ENCODE measurements around the gene GADD45A. TPM values are rescaled to one million over a fixed set of nuclear protein-coding genes. Genes with fewer than 3 reads are reported as not detected.

The GADD45A gene
- polyA plus RNA-seq, 1 of the 3 experiments (the other 2 are of a cell fraction): 164 TPM

DNA sequence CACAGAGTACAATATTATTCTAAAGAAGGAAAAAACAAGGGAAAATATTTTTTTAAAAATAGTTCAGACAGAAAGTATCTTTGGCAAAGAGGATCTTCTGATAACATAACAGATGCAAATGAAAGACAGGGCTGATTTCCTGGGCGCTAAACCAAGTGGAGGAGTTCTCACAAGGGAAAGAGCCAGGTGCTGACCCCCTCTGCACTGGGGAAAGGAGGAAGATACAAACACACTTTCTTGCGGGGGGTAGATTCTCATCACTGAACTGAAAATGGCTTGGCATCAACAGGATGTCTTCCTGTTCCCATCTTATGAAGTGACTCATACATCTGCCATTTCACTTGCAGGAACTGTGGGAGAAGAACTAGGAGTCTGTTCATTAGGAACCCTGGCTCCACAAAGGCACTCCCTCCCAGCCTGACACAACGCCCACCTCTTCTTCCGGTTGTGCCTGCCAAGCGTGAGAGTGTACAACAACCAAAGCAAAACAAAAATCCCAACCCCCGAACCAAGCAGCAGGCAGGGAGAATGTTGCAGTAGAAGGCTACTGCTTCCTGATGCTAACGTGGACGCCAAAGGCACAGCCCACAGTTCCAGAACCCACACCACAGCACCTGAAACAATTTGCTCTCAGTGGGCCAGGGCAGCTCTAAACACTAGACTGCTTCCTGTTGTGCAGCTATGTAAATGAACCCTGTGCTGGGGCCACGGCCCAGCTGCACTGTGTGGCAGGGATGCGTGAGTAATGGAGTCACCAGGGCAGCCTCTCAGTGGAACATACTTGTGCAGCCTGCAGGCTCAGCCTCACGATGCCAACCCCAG is 51.0 kb downstream of the GADD45A start:
- Histone ChIP-seq H3K27ac (ENCODE audit: low read depth in 2 of 2, low read length in 1 of 2) (peak overlapping the region; percentile 82 to 99), H3K9me3 (no peaks in the 10 kb centered on the region), H3K4me3 (ENCODE audit: low read depth in 2 of 2, low read length in 1 of 2) (peak overlapping the region; percentile 17 to 49; a peak in 3 of 4 replicates), H3K36me3 (replicated peaks in 1 of 2; ENCODE audit: control insufficient read depth in 1 of 2, insufficient read depth in 2 of 2, low read length in 1 of 2) (no peaks in the 10 kb centered on the region), H3F3A (replicated peaks; ENCODE audit: insufficient read depth) (peaks cover 25% of the 10 kb centered on the region), H3K27me3 (ENCODE audit: insufficient read depth) (no peaks in the 10 kb centered on the region), H3K79me2 (ENCODE audit: insufficient read depth) (peaks cover 82% of the 10 kb centered on the region), H4K20me1 (ENCODE audit: insufficient read depth) (no peaks in the 10 kb centered on the region), H3K4me1 (ENCODE audit: control insufficient read depth in 1 of 2, insufficient read depth in 2 of 2, low read depth in 1 of 2, low read length in 1 of 2) (peaks cover 15 to 43% of the 10 kb centered on the region in 2 experiments; a peak in 3 of 4 replicates), H3K9ac (peak overlapping the region; percentile 56; the same call in 1 of the 2 replicates), H3K4me2 (peak overlapping the region; percentile 80), H2AFZ (ENCODE audit: low read depth) (peak overlapping the region; percentile 16; the same call in 1 of the 2 replicates), H3K9me2 (no peaks in the 10 kb centered on the region)
- WGBS (ENCODE audit: low lambda C conversion rate): 6% methylated on average over 10 of the region's 11 CpGs
- POLR2A ChIA-PET: no interaction called here
- CTCF ChIA-PET: interaction anchor here (0.9 to 1.0 kb wide), 2 partner anchors 175 to 192 kb away, joined by 3 read pairs; no protein-coding TSS in a partner anchor
- peak; percentile 20 for DNase-seq
- TF ChIP-seq, protein P1, sequence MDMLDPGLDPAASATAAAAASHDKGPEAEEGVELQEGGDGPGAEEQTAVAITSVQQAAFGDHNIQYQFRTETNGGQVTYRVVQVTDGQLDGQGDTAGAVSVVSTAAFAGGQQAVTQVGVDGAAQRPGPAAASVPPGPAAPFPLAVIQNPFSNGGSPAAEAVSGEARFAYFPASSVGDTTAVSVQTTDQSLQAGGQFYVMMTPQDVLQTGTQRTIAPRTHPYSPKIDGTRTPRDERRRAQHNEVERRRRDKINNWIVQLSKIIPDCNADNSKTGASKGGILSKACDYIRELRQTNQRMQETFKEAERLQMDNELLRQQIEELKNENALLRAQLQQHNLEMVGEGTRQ (IDR thresholded peaks at IDR 0.05; ENCODE audit: borderline replicate concordance, low read depth, low read length): no peak
- TF ChIP-seq RAD21 (IDR thresholded peaks at IDR 0.05; ENCODE audit: low read length) (no peak), FOXM1 (IDR thresholded peaks at IDR 0.05; ENCODE audit: low read depth) (no peak), TAF1 (IDR thresholded peaks at IDR 0.05; ENCODE audit: borderline replicate concordance, low read depth, low read length) (peak; percentile 56; the same call in 1 of the 2 replicates), SMC3 (IDR thresholded peaks at IDR 0.05; ENCODE audit: low read depth, low read length) (no peak), FOXJ3 (CRISPR knock-in tag; IDR thresholded peaks at IDR 0.05) (no peak), RCOR1 (IDR thresholded peaks at IDR 0.05; ENCODE audit: low read length) (no peak), RXRA (IDR thresholded peaks at IDR 0.05; ENCODE audit: borderline replicate concordance, low read depth) (no peak), RFX5 (IDR thresholded peaks at IDR 0.05; ENCODE audit: low read length) (no peak), TCF12 (IDR thresholded peaks at IDR 0.05) (peak; percentile 73), FOSL2 (IDR thresholded peaks at IDR 0.05; ENCODE audit: borderline replicate concordance, low read depth) (peak; percentile 88), YY1 (IDR thresholded peaks at IDR 0.05; ENCODE audit: low read depth) (peak; percentile 59; the same call in 1 of the 2 replicates), ELF1 (IDR thresholded peaks at IDR 0.05) (peak; percentile 70), TEAD4 (IDR thresholded peaks at IDR 0.05; ENCODE audit: borderline replicate concordance, insufficient read depth) (peak; percentile 63; the same call in 1 of the 2 replicates), GABPA (IDR thresholded peaks at IDR 0.05; ENCODE audit: low read depth) (no peak), NRF1 (IDR thresholded peaks at IDR 0.05; ENCODE audit: low read depth, low read length) (no peak), CHD2 (IDR thresholded peaks at IDR 0.05; ENCODE audit: low read length, partially characterized antibody) (no peak), POLR2AphosphoS5 (IDR thresholded peaks at IDR 0.05; ENCODE audit: low read depth, low read length) (peak; percentile 59), GATA2 (CRISPR knock-in tag; IDR thresholded peaks at IDR 0.05) (no peak), NFIC (IDR thresholded peaks at IDR 0.05; ENCODE audit: borderline replicate concordance) (peak; percentile 84), MEF2A (IDR thresholded peaks at IDR 0.05; ENCODE audit: borderline replicate concordance, low read depth) (no peak)
- TF ChIP-seq, protein P2, sequence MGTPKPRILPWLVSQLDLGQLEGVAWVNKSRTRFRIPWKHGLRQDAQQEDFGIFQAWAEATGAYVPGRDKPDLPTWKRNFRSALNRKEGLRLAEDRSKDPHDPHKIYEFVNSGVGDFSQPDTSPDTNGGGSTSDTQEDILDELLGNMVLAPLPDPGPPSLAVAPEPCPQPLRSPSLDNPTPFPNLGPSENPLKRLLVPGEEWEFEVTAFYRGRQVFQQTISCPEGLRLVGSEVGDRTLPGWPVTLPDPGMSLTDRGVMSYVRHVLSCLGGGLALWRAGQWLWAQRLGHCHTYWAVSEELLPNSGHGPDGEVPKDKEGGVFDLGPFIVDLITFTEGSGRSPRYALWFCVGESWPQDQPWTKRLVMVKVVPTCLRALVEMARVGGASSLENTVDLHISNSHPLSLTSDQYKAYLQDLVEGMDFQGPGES (IDR thresholded peaks at IDR 0.05; ENCODE audit: low read depth, low read length): no peak
- TF ChIP-seq, protein P3, sequence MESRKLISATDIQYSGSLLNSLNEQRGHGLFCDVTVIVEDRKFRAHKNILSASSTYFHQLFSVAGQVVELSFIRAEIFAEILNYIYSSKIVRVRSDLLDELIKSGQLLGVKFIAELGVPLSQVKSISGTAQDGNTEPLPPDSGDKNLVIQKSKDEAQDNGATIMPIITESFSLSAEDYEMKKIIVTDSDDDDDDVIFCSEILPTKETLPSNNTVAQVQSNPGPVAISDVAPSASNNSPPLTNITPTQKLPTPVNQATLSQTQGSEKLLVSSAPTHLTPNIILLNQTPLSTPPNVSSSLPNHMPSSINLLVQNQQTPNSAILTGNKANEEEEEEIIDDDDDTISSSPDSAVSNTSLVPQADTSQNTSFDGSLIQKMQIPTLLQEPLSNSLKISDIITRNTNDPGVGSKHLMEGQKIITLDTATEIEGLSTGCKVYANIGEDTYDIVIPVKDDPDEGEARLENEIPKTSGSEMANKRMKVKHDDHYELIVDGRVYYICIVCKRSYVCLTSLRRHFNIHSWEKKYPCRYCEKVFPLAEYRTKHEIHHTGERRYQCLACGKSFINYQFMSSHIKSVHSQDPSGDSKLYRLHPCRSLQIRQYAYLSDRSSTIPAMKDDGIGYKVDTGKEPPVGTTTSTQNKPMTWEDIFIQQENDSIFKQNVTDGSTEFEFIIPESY (IDR thresholded peaks at IDR 0.05; ENCODE audit: borderline replicate concordance, low read depth): 0 out of 2 replicates have a peak, but pooled peaks have one; percentile 49
- TF ChIP-seq, protein P4, sequence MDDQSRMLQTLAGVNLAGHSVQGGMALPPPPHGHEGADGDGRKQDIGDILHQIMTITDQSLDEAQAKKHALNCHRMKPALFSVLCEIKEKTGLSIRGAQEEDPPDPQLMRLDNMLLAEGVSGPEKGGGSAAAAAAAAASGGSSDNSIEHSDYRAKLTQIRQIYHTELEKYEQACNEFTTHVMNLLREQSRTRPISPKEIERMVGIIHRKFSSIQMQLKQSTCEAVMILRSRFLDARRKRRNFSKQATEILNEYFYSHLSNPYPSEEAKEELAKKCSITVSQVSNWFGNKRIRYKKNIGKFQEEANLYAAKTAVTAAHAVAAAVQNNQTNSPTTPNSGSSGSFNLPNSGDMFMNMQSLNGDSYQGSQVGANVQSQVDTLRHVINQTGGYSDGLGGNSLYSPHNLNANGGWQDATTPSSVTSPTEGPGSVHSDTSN (IDR thresholded peaks at IDR 0.05): peak; percentile 66
- TF ChIP-seq, protein P5, sequence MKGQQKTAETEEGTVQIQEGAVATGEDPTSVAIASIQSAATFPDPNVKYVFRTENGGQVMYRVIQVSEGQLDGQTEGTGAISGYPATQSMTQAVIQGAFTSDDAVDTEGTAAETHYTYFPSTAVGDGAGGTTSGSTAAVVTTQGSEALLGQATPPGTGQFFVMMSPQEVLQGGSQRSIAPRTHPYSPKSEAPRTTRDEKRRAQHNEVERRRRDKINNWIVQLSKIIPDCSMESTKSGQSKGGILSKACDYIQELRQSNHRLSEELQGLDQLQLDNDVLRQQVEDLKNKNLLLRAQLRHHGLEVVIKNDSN (IDR thresholded peaks at IDR 0.05; ENCODE audit: borderline replicate concordance, low read depth): no peak
- TF ChIP-seq, protein P6, sequence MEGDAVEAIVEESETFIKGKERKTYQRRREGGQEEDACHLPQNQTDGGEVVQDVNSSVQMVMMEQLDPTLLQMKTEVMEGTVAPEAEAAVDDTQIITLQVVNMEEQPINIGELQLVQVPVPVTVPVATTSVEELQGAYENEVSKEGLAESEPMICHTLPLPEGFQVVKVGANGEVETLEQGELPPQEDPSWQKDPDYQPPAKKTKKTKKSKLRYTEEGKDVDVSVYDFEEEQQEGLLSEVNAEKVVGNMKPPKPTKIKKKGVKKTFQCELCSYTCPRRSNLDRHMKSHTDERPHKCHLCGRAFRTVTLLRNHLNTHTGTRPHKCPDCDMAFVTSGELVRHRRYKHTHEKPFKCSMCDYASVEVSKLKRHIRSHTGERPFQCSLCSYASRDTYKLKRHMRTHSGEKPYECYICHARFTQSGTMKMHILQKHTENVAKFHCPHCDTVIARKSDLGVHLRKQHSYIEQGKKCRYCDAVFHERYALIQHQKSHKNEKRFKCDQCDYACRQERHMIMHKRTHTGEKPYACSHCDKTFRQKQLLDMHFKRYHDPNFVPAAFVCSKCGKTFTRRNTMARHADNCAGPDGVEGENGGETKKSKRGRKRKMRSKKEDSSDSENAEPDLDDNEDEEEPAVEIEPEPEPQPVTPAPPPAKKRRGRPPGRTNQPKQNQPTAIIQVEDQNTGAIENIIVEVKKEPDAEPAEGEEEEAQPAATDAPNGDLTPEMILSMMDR (IDR thresholded peaks at IDR 0.05): no peak

All from SK-N-SH (cell line).